KOPT-K1 (cell line): Measurements from ENCODE around the gene DNAJB13.

Source experiments
- H3K27ac ChIP-seq: fragments of 200-600 bp; sonication (generic); 2 replicates; pipeline ENCODE4 v1.5.1; 2016; ENCODE audit warnings: antibody characterized with exemption, mild to moderate bottlenecking, low read depth, low read length; ENCODE audit not compliant: poor library complexity, severe bottlenecking
- H3K36me3 ChIP-seq: fragments of 200-600 bp; sonication (generic); 2 replicates; pipeline ENCODE4 v1.5.1; 2017; ENCODE audit warnings: antibody characterized with exemption, mild to moderate bottlenecking, low read length, moderate library complexity; ENCODE audit not compliant: insufficient read depth
- H3K9me3 ChIP-seq: fragments of 200-600 bp; sonication (generic); 2 replicates; pipeline ENCODE4 v1.5.1; 2017; ENCODE audit warnings: antibody characterized with exemption, low read length, mild to moderate bottlenecking; ENCODE audit not compliant: insufficient read depth, poor library complexity, severe bottlenecking

The DNAJB13 gene

GRCh38 chr11:73965076-73965763, 14.4 kb downstream of the DNAJB13 start:
- H3K36me3 ChIP-seq, result no peaks in the 10 kb centered on the region
- H3K9me3 ChIP-seq, result no peaks in the 10 kb centered on the region
- H3K27ac ChIP-seq, result no peak overlapping the region

GRCh38 chr11:73965764-73966121, 14.9 kb downstream of the DNAJB13 start:
- Histone ChIP-seq H3K9me3 (no peaks in the 10 kb centered on the region), H3K36me3 (no peaks in the 10 kb centered on the region), H3K27ac (no peak overlapping the region)

- Histone ChIP-seq H3K9me3 (no peaks in the 10 kb centered on the region), H3K36me3 (peaks cover 14% of the 10 kb centered on the region), H3K27ac (no peak overlapping the region)
These were observed 17.6 kb downstream of the DNAJB13 start for GRCh38 chr11:73968356-73968966.

- peak overlapping the region; percentile 52 for H3K27ac ChIP-seq
- H3K9me3 ChIP-seq, result no peaks in the 10 kb centered on the region
- peaks cover 16% of the 10 kb centered on the region for H3K36me3 ChIP-seq
These were observed 18.3 kb downstream of the DNAJB13 start for GRCh38 chr11:73969091-73969490.

GRCh38 chr11:73969991-73970800, 19.4 kb downstream of the DNAJB13 start:
- Histone ChIP-seq H3K36me3 (peaks cover 27% of the 10 kb centered on the region), H3K27ac (peak overlapping the region; percentile 52), H3K9me3 (no peaks in the 10 kb centered on the region)

GRCh38 chr11:73971175-73971719, 20.4 kb downstream of the DNAJB13 start:
- peaks cover 38% of the 10 kb centered on the region for H3K36me3 ChIP-seq
- H3K27ac ChIP-seq, result peak overlapping the region; percentile 5
- H3K9me3 ChIP-seq, result no peaks in the 10 kb centered on the region

GRCh38 chr11:73972187-73972586, 21.4 kb downstream of the DNAJB13 start:
- Histone ChIP-seq H3K27ac (no peak overlapping the region), H3K9me3 (no peaks in the 10 kb centered on the region), H3K36me3 (peaks cover 47% of the 10 kb centered on the region)

GRCh38 chr11:73972620-73973449, 22.0 kb downstream of the DNAJB13 start:
- peak overlapping the region; percentile 40 for H3K27ac ChIP-seq
- H3K9me3 ChIP-seq, result no peaks in the 10 kb centered on the region

GRCh38 chr11:73974604-73975478, 24.0 kb downstream of the DNAJB13 start:
- Histone ChIP-seq H3K36me3 (peaks cover 74% of the 10 kb centered on the region), H3K27ac (peak overlapping the region; percentile 40), H3K9me3 (no peaks in the 10 kb centered on the region)

More at GRCh38 chr11:73972620-73973449, 22.0 kb downstream of the DNAJB13 start:
- peaks cover 53% of the 10 kb centered on the region for H3K36me3 ChIP-seq

- H3K27ac ChIP-seq, result peak overlapping the region; percentile 40
- H3K36me3 ChIP-seq, result peaks cover 77% of the 10 kb centered on the region
- no peaks in the 10 kb centered on the region for H3K9me3 ChIP-seq
These were observed 24.6 kb downstream of the DNAJB13 start for GRCh38 chr11:73975479-73975757.

GRCh38 chr11:73976451-73977151, 25.8 kb downstream of the DNAJB13 start:
- Histone ChIP-seq H3K27ac (no peak overlapping the region), H3K36me3 (peaks cover 89% of the 10 kb centered on the region), H3K9me3 (no peaks in the 10 kb centered on the region)

GRCh38 chr11:73977856-73978519, 27.2 kb downstream of the DNAJB13 start:
- Histone ChIP-seq H3K27ac (no peak overlapping the region), H3K36me3 (peaks cover 84% of the 10 kb centered on the region), H3K9me3 (no peaks in the 10 kb centered on the region)

GRCh38 chr11:73978576-73979086, 27.8 kb downstream of the DNAJB13 start:
- Histone ChIP-seq H3K9me3 (no peaks in the 10 kb centered on the region), H3K27ac (no peak overlapping the region), H3K36me3 (peaks cover 78% of the 10 kb centered on the region)
